ENCODE measurements around the gene CEACAM1.

DNA sequence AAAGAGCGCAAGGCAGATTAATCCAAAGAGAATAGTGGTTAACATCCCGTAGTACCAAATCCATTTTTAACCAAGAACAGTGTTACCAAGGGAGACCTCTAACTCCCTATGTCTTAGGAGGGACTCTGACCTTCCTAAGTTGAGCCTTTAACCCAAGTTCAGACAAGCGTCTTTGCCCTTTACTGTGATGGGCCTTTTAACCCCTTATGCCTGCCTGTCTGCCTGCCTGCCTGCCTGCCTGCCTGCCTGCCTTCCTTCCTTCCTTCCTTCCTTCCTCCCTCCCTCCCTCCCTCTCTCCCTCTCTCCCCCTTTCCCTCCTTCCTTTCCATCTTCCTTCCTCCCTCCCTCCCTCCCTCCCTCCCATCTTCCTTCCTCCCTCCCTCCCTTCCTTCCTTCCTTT, 32.6 kb downstream of the CEACAM1 start:
- TF ChIP-seq CTCF (conservative IDR thresholded peaks at IDR 0.05; ENCODE audit: low read depth in 2 of 2) (no peak), EZH2phosphoT487 (IDR thresholded peaks at IDR 0.05; ENCODE audit: unreplicated experiment) (no peak), EZH2 (IDR thresholded peaks at IDR 0.05; ENCODE audit: low read depth, unreplicated experiment) (no peak)
- TF ChIP-seq, protein P1, sequence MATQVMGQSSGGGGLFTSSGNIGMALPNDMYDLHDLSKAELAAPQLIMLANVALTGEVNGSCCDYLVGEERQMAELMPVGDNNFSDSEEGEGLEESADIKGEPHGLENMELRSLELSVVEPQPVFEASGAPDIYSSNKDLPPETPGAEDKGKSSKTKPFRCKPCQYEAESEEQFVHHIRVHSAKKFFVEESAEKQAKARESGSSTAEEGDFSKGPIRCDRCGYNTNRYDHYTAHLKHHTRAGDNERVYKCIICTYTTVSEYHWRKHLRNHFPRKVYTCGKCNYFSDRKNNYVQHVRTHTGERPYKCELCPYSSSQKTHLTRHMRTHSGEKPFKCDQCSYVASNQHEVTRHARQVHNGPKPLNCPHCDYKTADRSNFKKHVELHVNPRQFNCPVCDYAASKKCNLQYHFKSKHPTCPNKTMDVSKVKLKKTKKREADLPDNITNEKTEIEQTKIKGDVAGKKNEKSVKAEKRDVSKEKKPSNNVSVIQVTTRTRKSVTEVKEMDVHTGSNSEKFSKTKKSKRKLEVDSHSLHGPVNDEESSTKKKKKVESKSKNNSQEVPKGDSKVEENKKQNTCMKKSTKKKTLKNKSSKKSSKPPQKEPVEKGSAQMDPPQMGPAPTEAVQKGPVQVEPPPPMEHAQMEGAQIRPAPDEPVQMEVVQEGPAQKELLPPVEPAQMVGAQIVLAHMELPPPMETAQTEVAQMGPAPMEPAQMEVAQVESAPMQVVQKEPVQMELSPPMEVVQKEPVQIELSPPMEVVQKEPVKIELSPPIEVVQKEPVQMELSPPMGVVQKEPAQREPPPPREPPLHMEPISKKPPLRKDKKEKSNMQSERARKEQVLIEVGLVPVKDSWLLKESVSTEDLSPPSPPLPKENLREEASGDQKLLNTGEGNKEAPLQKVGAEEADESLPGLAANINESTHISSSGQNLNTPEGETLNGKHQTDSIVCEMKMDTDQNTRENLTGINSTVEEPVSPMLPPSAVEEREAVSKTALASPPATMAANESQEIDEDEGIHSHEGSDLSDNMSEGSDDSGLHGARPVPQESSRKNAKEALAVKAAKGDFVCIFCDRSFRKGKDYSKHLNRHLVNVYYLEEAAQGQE (IDR thresholded peaks at IDR 0.05; ENCODE audit: unreplicated experiment) = no peak

All from GM23338 (cell line).